ENCODE results near the gene GXYLT2.

GXYLT2 gene

DNA sequence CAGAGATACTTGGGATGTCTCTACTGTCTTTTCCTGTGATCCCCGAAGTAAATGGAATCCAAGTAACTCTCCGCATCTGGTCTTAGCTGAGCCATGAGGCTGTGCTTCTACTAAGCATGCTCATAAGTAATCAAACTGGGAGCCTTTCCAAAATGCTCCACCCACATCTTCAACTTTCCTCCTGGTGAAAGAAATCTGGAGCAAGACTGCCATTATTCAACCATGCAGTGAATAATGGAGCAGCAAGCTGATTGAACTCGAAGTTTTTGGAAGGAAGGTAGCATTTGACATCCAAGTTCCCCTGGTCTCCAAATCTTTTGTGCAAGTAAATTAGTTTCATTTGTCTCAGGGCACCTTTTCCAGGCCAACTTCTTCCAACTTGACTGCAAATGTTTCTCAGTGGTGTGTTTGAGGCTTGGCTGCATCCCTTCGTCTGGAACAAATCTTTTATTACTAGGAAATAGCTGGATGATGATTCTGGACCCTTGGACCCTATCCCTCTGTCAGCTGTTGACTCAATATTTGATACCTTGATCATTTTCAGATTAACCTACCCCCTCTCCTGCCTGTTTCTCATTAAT is 19.4 kb downstream of the GXYLT2 start:
- Histone ChIP-seq H3K9me3 (replicated peaks; ENCODE audit: insufficient read depth, low read length) (no peaks in the 10 kb centered on the region), H3K4me1 (ENCODE audit: low read length) (no peaks in the 10 kb centered on the region), H3K9me2 (replicated peaks; ENCODE audit: insufficient read depth, low read length) (no peaks in the 10 kb centered on the region), H4K20me1 (ENCODE audit: insufficient read depth, low read length) (no peaks in the 10 kb centered on the region), H2AFZ (ENCODE audit: low read length) (no peak overlapping the region), H3K27me3 (replicated peaks; ENCODE audit: insufficient read depth, low read length) (no peaks in the 10 kb centered on the region), H3K4me3 (ENCODE audit: low read length) (no peak overlapping the region), H3K4me2 (ENCODE audit: low read depth, low read length) (no peak overlapping the region), H3K27ac (ENCODE audit: low read length) (no peak overlapping the region), H3K79me2 (ENCODE audit: low read length) (no peaks in the 10 kb centered on the region), H3K9ac (ENCODE audit: low read length) (no peak overlapping the region), H3K36me3 (replicated peaks; ENCODE audit: insufficient read depth, low read length) (no peaks in the 10 kb centered on the region), H3F3A (ENCODE audit: insufficient read depth, low read length) (no peaks in the 10 kb centered on the region)
- TF ChIP-seq EZH2 (optimal IDR thresholded peaks at IDR 0.05; ENCODE audit: low read depth, low read length) (no peak), EZH2phosphoT487 (IDR thresholded peaks at IDR 0.05; ENCODE audit: low read length) (no peak)
- TF ChIP-seq, protein P1, sequence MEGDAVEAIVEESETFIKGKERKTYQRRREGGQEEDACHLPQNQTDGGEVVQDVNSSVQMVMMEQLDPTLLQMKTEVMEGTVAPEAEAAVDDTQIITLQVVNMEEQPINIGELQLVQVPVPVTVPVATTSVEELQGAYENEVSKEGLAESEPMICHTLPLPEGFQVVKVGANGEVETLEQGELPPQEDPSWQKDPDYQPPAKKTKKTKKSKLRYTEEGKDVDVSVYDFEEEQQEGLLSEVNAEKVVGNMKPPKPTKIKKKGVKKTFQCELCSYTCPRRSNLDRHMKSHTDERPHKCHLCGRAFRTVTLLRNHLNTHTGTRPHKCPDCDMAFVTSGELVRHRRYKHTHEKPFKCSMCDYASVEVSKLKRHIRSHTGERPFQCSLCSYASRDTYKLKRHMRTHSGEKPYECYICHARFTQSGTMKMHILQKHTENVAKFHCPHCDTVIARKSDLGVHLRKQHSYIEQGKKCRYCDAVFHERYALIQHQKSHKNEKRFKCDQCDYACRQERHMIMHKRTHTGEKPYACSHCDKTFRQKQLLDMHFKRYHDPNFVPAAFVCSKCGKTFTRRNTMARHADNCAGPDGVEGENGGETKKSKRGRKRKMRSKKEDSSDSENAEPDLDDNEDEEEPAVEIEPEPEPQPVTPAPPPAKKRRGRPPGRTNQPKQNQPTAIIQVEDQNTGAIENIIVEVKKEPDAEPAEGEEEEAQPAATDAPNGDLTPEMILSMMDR (IDR thresholded peaks at IDR 0.05; ENCODE audit: low read length): no peak
- no peak for DNase-seq

DNA sequence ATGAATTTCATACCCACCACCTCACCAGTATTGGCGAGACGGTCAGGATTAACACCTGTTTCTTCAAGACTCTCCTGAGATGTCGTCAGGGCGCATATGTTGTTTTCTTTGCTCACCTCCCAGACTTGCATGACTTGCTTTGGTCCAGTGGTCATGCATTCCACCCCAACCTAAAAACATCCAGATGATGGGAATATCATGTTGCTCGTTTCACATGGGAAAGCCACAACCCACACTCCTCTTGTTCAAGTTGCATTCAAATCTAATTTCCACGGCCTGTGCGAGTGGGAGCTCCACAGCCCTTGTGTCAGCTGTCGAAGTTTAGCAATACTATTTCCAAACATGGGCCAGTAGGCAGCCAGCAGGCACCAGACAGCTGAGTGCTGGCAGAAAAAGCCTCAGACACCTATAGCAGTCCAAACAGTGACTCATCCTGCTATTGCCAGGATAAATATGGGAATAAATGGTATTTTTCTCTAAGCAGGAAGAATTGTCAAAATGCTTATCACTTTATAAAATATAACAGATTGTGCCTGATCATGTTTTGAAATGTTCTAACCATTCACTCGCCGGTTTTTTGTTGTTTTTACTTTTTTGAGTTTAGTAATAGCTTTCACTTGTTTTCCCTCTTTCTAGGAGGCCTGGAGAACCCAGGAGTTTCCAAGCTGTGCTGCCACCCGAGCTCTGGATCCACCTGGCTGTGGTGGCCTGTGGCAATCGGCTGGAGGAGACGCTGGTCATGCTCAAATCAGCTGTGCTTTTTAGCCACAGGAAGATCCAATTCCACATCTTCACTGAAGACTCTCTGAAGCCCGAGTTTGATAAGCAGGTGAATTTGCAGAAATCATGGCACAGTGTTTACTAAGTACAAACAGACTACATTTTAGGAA is 20.1 kb downstream of the GXYLT2 start:
- no peak overlapping the region for H3K4me3 ChIP-seq (ENCODE audit: low read length)

DNA sequence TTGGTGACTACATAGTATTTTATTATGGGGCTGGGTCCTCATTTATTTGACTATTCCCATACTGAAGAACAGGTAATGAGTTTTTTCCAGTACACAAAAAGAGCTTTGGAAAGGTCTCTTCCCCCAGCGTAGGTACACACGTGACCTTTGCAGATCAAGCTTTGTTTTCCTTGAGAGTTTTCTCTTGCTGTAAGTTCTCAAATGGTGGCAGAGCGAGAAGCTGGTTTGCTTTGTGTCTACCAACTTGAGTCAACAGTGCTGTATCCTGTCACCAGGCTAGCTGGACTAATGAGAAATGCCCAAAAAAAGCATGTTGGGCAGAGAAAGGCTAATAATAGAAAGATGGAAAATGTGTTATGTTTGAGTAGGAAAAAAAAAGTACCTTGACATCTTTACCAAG is 21.7 kb downstream of the GXYLT2 start:
- no peaks in the 10 kb centered on the region for H3K9me3 ChIP-seq (replicated peaks; ENCODE audit: insufficient read depth, low read length)
- H3K36me3 ChIP-seq (replicated peaks; ENCODE audit: insufficient read depth, low read length): no peaks in the 10 kb centered on the region
- no peaks in the 10 kb centered on the region for H3K9me2 ChIP-seq (replicated peaks; ENCODE audit: insufficient read depth, low read length)
- H3K4me3 ChIP-seq (ENCODE audit: low read length): no peak overlapping the region
- DNase-seq: no peak
- H3F3A ChIP-seq (ENCODE audit: insufficient read depth, low read length): no peaks in the 10 kb centered on the region
- no peak overlapping the region for H3K9ac ChIP-seq (ENCODE audit: low read length)
- no peak overlapping the region for H3K27ac ChIP-seq (ENCODE audit: low read length)
- no peaks in the 10 kb centered on the region for H4K20me1 ChIP-seq (ENCODE audit: insufficient read depth, low read length)
- H3K4me1 ChIP-seq (ENCODE audit: low read length): no peaks in the 10 kb centered on the region
- H3K79me2 ChIP-seq (ENCODE audit: low read length): no peaks in the 10 kb centered on the region
- no peak overlapping the region for H3K4me2 ChIP-seq (ENCODE audit: low read depth, low read length)
- no peaks in the 10 kb centered on the region for H3K27me3 ChIP-seq (replicated peaks; ENCODE audit: insufficient read depth, low read length)
- TF ChIP-seq, protein P1 (IDR thresholded peaks at IDR 0.05; ENCODE audit: low read length): no peak
- TF ChIP-seq EZH2phosphoT487 (IDR thresholded peaks at IDR 0.05; ENCODE audit: low read length) (no peak), EZH2 (optimal IDR thresholded peaks at IDR 0.05; ENCODE audit: low read depth, low read length) (no peak)
- H2AFZ ChIP-seq (ENCODE audit: low read length): no peak overlapping the region

More for the DNA sequence above, 20.1 kb downstream of the GXYLT2 start:
- Histone ChIP-seq H3K9me3 (replicated peaks; ENCODE audit: insufficient read depth, low read length) (no peaks in the 10 kb centered on the region), H3K27me3 (replicated peaks; ENCODE audit: insufficient read depth, low read length) (no peaks in the 10 kb centered on the region), H3K27ac (ENCODE audit: low read length) (no peak overlapping the region), H4K20me1 (ENCODE audit: insufficient read depth, low read length) (no peaks in the 10 kb centered on the region), H3K4me1 (ENCODE audit: low read length) (no peaks in the 10 kb centered on the region), H3K9me2 (replicated peaks; ENCODE audit: insufficient read depth, low read length) (no peaks in the 10 kb centered on the region), H3K4me2 (ENCODE audit: low read depth, low read length) (no peak overlapping the region), H3F3A (ENCODE audit: insufficient read depth, low read length) (no peaks in the 10 kb centered on the region), H3K36me3 (replicated peaks; ENCODE audit: insufficient read depth, low read length) (no peaks in the 10 kb centered on the region), H3K79me2 (ENCODE audit: low read length) (no peaks in the 10 kb centered on the region), H2AFZ (ENCODE audit: low read length) (no peak overlapping the region), H3K9ac (ENCODE audit: low read length) (no peak overlapping the region)
- DNase-seq: no peak
- TF ChIP-seq EZH2phosphoT487 (IDR thresholded peaks at IDR 0.05; ENCODE audit: low read length) (no peak), EZH2 (optimal IDR thresholded peaks at IDR 0.05; ENCODE audit: low read depth, low read length) (no peak)
- TF ChIP-seq, protein P1 (IDR thresholded peaks at IDR 0.05; ENCODE audit: low read length): no peak
